Measurements from ENCODE around the gene ACAT2.
"Not testable (repeated sequence)": the region's sequence is repeated elsewhere in the genome, so short reads cannot be mapped to it uniquely, and the experiment has no call there.

Gene ACAT2

DNA sequence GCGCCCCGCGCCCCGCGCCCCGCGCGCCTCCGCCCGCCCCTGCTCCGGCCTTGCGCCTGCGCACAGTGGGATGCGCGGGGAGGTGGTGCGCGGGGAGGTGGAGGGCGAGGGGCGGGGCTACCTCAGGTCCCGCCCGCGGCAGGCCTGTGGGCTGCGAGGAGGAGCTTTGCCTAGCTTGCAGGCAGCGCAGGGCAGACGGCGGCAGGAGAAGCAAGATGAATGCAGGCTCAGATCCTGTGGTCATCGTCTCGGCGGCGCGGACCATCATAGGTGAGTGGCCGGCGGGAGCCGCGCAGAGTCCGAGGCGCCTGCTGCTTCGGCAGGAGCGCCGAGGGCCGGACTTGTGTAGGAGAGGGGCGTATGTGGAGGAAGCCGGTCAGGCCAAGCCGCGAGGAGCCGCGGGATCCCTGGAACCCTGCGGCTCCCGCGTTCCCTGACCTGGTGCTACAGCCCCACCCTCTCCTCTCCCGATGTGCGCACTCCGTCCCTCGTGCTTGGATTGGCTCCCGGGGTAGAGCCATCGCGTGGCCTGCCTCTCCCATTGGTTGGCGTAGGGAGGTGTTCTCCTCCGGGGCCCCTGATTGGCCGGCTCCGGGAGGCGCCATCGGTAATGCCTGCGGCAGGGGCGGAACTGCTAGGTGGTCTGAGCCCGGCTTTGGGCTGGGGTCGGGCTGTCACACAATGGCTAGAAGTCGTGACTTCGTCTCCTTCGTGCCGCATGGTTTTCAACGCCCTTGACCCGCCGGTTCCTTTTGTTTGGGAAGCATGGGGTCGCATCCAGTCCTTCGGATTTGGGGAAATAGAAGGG is at the start of gene ACAT2:
Gene ACAT2, plus strand, starts transcription at position 173 of the 808 bp plus-strand sequence. Its CDS starts 43 bp downstream, at position 216.
- no peak for TF ChIP-seq CTCF (IDR thresholded peaks at IDR 0.05; ENCODE audit: insufficient read depth, missing control alignments)
- peak; percentile 83 for DNase-seq (ENCODE audit: insufficient read length, low spot score)
- no peak for FAIRE-seq

DNA sequence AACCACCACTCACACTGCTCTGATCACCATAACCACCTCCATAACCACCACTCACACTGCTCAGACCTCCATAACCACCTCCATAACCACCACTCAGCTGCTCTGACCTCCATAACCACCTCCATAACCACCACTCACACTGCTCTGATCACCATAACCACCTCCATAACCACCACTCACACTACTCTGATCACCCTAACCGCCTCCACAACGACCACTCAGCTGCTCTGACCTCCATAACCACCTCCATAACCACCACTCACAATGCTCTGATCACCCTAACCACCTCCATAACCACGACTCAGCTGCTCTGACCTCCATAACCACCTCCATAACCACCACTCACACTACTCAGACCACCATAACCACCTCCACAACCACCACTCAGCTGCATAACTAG is 49.5 kb upstream of the ACAT2 start:
- not testable (repeated sequence) for FAIRE-seq; DNase-seq (ENCODE audit: insufficient read length, low spot score)

GRCh38 chr6:159713984-159714383 is 47.9 kb upstream of the ACAT2 start:
- no peak for TF ChIP-seq CTCF (IDR thresholded peaks at IDR 0.05; ENCODE audit: insufficient read depth, missing control alignments)
- no peak for DNase-seq (ENCODE audit: insufficient read length, low spot score)
- FAIRE-seq: peak; percentile 41

DNA sequence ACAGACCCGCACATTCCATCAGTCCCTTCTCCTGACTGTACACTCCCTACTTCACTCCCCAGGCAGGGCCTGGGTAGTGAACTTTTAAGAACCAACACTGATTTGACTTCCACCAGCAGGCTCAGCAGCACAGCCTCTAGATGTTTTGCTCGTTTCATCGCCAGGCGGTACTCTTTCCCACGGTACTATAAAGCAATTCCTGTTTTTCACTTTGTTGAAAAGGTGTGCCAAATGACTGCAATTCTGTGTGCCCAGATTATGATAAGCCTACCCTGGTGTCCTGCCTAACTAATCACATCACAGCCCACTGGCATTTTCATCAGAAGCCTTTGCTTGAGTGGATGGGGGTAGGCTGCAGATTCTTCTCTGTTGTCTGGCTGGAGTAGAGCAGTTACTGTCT is 47.4 kb upstream of the ACAT2 start:
- TF ChIP-seq CTCF (IDR thresholded peaks at IDR 0.05; ENCODE audit: insufficient read depth, missing control alignments): no peak
- DNase-seq (ENCODE audit: insufficient read length, low spot score) (no peak), FAIRE-seq (no peak)

DNA sequence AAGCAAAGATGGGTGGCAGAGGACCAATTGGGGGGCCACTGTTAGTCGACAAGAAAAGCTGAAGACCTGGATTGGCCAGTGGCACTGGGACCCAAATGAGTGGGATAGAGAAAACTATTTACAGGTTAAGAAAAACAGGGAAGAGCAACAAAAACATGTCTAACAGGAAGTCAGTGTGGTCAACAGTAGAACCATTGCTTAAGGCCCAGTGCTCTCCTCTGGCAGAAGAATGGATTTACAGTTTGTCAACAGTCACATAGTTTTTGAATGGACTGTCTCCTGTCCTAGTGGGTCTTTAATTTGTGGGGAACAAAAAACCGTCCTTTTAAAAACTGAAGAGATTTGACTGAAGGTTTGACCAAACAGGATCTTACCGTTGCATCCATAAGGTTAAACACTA is 46.7 kb upstream of the ACAT2 start:
- no peak for DNase-seq (ENCODE audit: insufficient read length, low spot score)
- no peak for FAIRE-seq
- no peak for TF ChIP-seq CTCF (IDR thresholded peaks at IDR 0.05; ENCODE audit: insufficient read depth, missing control alignments)

GRCh38 chr6:159715605-159716004 is 46.2 kb upstream of the ACAT2 start:
- DNase-seq (ENCODE audit: insufficient read length, low spot score) (no peak), FAIRE-seq (no peak)
- no peak for TF ChIP-seq CTCF (IDR thresholded peaks at IDR 0.05; ENCODE audit: insufficient read depth, missing control alignments)

GRCh38 chr6:159716247-159717096 is 45.4 kb upstream of the ACAT2 start:
- no peak for DNase-seq (ENCODE audit: insufficient read length, low spot score)

More at GRCh38 chr6:159716247-159717096, 45.4 kb upstream of the ACAT2 start:
- TF ChIP-seq CTCF (IDR thresholded peaks at IDR 0.05; ENCODE audit: insufficient read depth, missing control alignments): no peak
- no peak for FAIRE-seq
